GM21367 (cell line): ENCODE data around the gene CRTC2.
A peak's percentile ranks its signal among the peaks of the same experiment; 100 is the strongest.

Experiments
- ATAC-seq: cut with Tn5 transposase; IDR thresholded peaks from one replicate; pipeline ENCODE4 v1.9.1; 2021; ENCODE audit not compliant: unreplicated experiment

The CRTC2 gene

GRCh38 chr1:153973525-153973924 is 15.1 kb upstream of the CRTC2 start:
- no peak for ATAC-seq

DNA sequence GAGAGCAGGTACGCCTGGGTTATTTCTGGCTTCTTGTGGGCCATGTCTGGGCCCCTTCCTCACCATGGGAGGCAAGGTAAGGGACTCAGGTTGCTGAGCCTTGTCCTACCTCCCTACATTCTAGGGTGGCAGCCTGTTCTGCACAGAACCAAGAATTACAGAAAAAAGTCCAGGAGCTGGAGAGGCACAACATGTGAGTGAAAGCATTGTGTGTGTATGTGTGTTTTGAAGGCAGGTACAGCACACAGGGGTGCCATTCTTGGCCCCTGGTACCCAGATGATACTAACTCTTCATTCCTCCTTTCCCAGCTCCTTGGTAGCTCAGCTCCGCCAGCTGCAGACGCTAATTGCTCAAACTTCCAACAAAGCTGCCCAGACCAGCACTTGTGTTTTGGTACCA is 14.7 kb upstream of the CRTC2 start:
- ATAC-seq = no peak

GRCh38 chr1:153970346-153970745 is 11.9 kb upstream of the CRTC2 start:
- no peak for ATAC-seq

DNA sequence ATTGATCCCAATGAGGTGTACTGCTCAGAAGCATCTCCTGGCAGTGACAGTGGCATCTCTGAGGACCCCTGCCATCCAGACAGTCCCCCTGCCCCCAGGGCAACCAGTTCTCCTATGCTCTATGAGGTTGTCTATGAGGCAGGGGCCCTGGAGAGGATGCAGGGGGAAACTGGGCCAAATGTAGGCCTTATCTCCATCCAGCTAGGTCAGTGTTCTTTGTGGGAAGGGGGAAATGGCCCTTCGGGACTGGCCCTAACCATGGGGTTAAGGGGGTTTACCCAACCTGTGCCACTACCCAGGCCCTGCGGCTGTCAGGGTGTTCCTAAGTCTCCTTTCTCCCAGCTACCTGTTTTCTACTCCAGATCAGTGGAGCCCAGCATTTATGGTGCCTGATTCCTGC is 10.6 kb upstream of the CRTC2 start:
- no peak for ATAC-seq

GRCh38 chr1:153968408-153968807 is 10.0 kb upstream of the CRTC2 start:
- ATAC-seq = no peak

DNA sequence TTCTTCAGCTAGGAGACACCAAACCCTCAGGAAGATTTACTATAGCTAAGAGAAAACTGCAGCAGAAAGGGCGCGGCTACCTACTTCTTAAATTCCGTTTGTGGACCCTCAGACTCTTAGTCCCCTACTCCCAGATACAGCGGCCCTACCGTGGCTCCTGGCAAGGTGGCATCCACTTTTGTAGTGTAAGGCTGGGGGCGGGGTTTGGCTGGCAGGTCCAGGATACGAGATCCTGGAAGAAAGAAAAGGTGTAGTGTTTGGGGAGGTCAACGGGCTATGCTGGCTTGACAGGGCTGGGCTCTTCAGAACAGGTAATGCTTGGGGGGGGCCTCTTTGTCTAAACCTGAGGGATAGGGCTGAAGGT is 9.6 kb upstream of the CRTC2 start:
- no peak for ATAC-seq

GRCh38 chr1:153967107-153967999 is 8.9 kb upstream of the CRTC2 start, which contains the start of gene CREB3L4:
Gene CREB3L4, plus strand, starts transcription at chr1:153967902. Its CDS starts 624 bp downstream, at chr1:153968526.
- ATAC-seq = peak; percentile 45

- no peak for ATAC-seq
Observed at GRCh38 chr1:153963850-153964331, 5.5 kb upstream of the CRTC2 start.

DNA sequence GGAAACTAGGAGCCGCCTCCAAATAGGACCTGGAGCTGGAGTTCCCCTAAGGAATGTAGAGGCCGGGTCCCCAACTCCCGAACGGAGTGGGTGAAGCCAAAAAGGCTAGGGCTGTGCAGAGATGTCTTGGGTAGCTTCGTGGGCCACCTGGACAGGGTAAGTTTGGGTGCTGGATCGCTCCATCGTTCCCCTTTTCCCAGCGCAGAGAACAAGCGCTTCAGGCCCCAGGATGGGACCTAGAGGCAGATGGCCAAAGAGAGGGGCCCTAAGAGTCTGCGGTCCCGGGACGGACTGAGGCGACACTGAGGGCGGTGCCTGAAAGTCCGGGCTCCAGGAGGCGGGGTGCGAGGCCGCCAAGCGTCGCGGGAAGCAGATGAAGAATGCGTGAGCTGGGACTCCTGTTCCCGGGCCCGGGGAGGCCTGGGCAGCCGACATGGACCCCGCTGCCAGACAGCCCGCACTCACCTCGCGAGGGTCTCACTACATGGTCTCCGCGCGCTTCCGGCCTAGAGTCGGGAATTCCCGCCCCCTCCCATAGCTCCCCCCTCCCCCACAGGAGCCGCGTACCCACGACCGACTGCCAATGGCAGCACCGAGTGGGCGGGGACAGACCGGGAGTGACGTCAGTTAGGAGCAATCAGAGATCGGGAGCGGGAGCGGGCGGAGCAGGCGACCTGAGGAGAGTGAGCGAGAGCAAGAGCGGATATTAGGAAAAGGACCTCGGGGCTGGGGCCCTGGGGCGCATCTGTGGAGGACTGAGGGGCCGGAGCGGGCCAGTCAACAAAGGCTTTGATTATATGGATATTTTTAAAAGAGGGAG is 4.8 kb upstream of the CRTC2 start, which contains the start of gene SLC39A1:
Gene SLC39A1, minus strand, starts transcription at position 508 of the 820 bp plus-strand sequence. CDS start 822 bp downstream, outside the sequence.
- peak; percentile 30 for ATAC-seq

GRCh38 chr1:153962088-153963029 is 3.9 kb upstream of the CRTC2 start:
- ATAC-seq = no peak

DNA sequence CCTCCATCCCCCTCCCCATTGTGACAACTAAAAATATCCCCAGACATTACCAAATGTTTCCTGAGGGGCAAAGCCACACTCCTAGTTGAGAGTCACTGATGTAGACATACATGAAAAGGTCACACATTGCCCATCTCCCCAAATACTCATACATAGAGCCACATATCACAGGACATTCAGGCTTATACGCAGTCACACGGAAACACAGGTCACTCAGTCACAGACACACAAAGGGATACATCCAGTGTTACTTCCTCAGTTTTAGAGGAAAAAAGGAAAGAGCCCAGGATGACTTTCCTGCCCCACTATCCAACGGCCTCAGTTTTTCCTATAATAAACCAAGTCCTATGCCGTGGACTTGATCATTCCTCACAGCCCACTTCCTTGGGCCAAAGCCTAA is 3.0 kb upstream of the CRTC2 start:
- ATAC-seq = no peak

DNA sequence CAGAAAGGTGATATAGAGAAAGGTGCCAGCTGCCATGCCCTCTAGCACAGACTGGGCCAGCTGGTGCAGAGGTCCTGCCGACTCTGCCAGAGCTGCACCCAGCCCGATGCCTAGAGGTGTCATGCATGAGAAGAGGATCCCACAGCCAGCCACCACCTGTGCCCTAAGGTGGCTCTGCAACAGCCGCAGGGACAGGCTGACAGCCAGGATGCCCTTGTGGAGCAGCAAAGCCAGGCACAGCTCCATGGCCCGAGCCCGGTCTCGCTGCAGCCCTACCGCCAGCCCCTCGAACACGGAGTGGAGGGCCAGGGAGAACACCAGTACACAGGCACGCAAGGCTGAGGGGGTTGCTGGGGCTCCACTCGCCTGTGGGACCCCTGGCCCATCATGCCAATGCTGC is 1.8 kb upstream of the CRTC2 start:
- ATAC-seq = no peak

- no peak for ATAC-seq
Observed at GRCh38 chr1:153959454-153959853, 1.0 kb upstream of the CRTC2 start.

DNA sequence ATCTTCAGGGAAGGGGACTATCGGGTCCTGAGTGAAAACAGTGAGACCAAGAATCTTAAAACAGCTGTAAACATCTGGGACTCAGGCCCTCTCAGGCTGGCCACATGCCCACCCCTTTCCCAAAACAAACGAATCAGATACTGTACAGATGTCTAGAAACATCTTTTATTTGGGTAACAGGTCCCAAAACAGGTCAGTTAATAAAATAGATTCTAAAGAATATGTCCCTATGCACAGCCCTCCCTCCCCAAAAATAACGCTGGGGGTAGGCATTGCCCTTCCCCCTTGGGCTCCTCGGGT is 499 bp upstream of the CRTC2 start:
- no peak for ATAC-seq

- no peak for ATAC-seq
Observed at GRCh38 chr1:153957744-153958110, 685 bp downstream of the CRTC2 start.

GRCh38 chr1:153956997-153957715 is 1.3 kb downstream of the CRTC2 start:
- no peak for ATAC-seq

DNA sequence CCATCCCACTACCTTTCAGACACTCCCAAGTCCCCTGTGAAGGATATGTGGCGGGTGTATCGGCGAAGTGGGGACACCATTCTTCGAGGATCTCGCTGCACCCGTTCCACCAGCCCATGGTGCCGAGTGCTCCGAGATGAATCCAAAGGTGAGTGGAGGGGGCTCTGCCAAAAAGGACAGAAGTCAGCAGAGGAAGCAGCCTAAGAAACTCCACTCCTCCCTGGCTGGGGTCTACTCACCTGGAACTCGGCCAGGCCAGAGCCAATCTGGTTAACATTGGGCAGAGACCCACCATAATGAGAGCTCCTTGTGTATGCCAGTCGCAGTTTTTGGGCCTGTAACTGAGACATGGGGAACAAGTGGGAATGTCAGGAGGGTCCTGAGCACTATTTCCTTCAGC is 3.6 kb downstream of the CRTC2 start:
- no peak for ATAC-seq

DNA sequence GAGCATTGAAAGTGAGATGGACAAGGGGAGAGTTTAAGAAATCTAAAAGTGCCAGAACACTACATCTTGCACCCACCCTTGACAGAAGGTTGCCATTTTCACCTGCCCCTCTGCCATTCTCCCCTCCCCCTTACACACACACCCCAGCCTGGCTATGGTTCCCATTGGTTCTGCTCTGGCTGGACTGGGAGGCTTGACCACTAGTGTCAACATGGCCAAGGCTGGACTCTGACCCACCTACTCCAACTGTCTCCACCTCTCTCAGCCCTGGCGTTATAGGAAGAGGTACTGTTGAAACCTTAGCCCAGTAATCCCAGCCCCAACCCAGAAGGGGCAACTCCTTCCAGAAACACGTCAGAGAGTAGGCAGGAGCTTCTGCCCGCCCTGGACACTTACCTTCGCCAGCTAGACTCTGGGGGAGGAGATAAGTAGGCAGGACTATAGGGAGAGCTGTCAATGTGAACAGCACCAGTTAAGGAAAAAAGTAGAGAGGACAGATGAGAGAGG is 4.5 kb downstream of the CRTC2 start:
- ATAC-seq = no peak

GRCh38 chr1:153951801-153952200 is 6.6 kb downstream of the CRTC2 start:
- no peak for ATAC-seq

DNA sequence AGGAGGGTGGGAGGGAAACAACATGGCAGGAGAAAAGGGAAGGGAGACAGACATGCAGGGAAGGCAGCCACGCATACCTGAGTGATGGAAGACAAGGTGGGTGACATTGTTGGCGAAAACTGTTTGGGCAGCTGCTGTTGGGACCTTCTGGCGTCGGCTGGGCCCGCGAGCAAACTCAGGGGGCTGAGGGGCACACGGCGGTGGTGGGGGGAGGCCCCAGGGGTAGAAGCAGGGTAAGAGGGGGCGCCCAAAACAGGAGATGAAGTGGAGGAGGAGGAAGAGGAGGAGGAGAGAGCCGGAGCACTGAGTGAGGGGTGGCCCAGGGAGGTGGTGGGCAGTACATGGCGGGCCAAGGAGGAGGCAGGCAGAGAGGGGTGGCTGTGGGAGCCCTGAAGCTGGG is 7.2 kb downstream of the CRTC2 start:
- ATAC-seq = no peak
